ENCODE results near the gene ZC3H18. TPM values are rescaled to one million over a fixed set of nuclear protein-coding genes. Genes with fewer than 3 reads are reported as not detected.

The ZC3H18 gene
- total RNA-seq, 1 experiment from 2014 or later = 57.8 TPM

- POLR2A ChIA-PET = interaction anchor here (0.7 to 1.2 kb wide), 6 partner anchors 11 to 700 kb away, joined by 3 to 8 read pairs (median 3); partner anchors contain the start of genes APRT and SLC7A5
- H3K27ac ChIP-seq (ENCODE audit: low read depth, low read length) = peak overlapping the region; percentile 60
- H3K36me3 ChIP-seq (ENCODE audit: control insufficient read depth in 1 of 2, insufficient read depth in 2 of 2, low read length in 2 of 2) = peaks cover 14 to 25% of the 10 kb centered on the region in 2 experiments; a peak in 3 of 4 replicates
- H3K27me3 ChIP-seq (ENCODE audit: insufficient read depth, low read length) = no peaks in the 10 kb centered on the region
- H3K9me3 ChIP-seq (ENCODE audit: control insufficient read depth in 1 of 2, insufficient read depth in 1 of 2, low read depth in 1 of 2, low read length in 2 of 2) = no peaks in the 10 kb centered on the region
- RAD21 ChIA-PET (ENCODE audit: low non-redundant PET in 1 of 2, low total read pairs in 2 of 2, uncharacterized antibody in 2 of 2, unreplicated experiment in 2 of 2) = interaction anchor here in 1 of 2 experiments (0.6 kb wide), 1 partner anchor 54 kb away, joined by 3 read pairs; no protein-coding TSS in a partner anchor
- TSS peak; percentile 86 for BruUV-seq (replicated peaks)
- 0 out of 2 replicates have a peak, but pooled peaks cover 5% of the 10 kb centered on the region for H4K20me1 ChIP-seq (ENCODE audit: insufficient read depth)
- DNase-seq (ENCODE audit: low read depth, low spot score) = no peak
- intact Hi-C loops (cut with micrococcal nuclease) = no loop called here
- H3K4me3 ChIP-seq (replicated peaks in 1 of 2; ENCODE audit: low read depth in 1 of 2, low read length in 2 of 2) = peak overlapping the region; percentile 59 to 92
- H3K4me2 ChIP-seq (ENCODE audit: low read length) = peak overlapping the region; percentile 86
- H3K79me2 ChIP-seq (ENCODE audit: insufficient read depth, low read length) = peaks cover 47% of the 10 kb centered on the region
- CTCF ChIA-PET = interaction anchor here (0.6 to 2.0 kb wide), 7 partner anchors 8 to 790 kb away, joined by 3 to 15 read pairs (median 4); no protein-coding TSS in a partner anchor
- peak; percentile 33 for ATAC-seq
- H2AFZ ChIP-seq (ENCODE audit: low read depth, low read length, poor library complexity, severe bottlenecking) = no peak overlapping the region
- H3K4me1 ChIP-seq (ENCODE audit: control insufficient read depth in 1 of 2, insufficient read depth in 2 of 2, low read length in 2 of 2) = peaks cover 13 to 33% of the 10 kb centered on the region in 2 experiments
- TF ChIP-seq CBX3 (IDR thresholded peaks at IDR 0.05; ENCODE audit: low read depth) (no peak), YY1 (IDR thresholded peaks at IDR 0.05; ENCODE audit: extremely low read depth, insufficient replicate concordance, low read depth, low read length) (no peak), POLR2AphosphoS5 (IDR thresholded peaks at IDR 0.05; ENCODE audit: low read depth, low read length) (no peak), CTCF (IDR thresholded peaks at IDR 0.05 in 2 of 3, conservative IDR thresholded peaks at IDR 0.05 in 1 of 3; ENCODE audit: borderline replicate concordance in 1 of 3, insufficient read depth in 1 of 3, low read depth in 2 of 3, low read length in 2 of 3) (no peak), EGR1 (IDR thresholded peaks at IDR 0.05; ENCODE audit: low read depth) (no peak), JUND (IDR thresholded peaks at IDR 0.05) (no peak), ZNF274 (IDR thresholded peaks at IDR 0.05; ENCODE audit: low read depth, low read length) (no peak)
- peak overlapping the region; percentile 87 for H3K9ac ChIP-seq (ENCODE audit: low read length)
- H3K9me2 ChIP-seq (ENCODE audit: insufficient read depth) = no peaks in the 10 kb centered on the region
These were observed 604 bp upstream of the ZC3H18 start for GRCh38 chr16:88569614-88569984.
